H1 (cell line): Measurements from ENCODE around the gene CRKL. TPM values are rescaled to one million over a fixed set of nuclear protein-coding genes. Genes with fewer than 3 reads are reported as not detected.
A peak's percentile ranks its signal among the peaks of the same experiment; 100 is the strongest.

Experiments used
- CTCF ChIA-PET: fragments of 300-600 bp; sonication (Branson Sonifier 250); formaldehyde crosslinking; loops from one replicate; lab custom pipeline; 2021; ENCODE audit not compliant: partially characterized antibody; lab: Charles Lee
- POLR2A ChIA-PET: fragments of 300-600 bp; sonication (Branson Sonifier 250); formaldehyde crosslinking; loops from one replicate; lab custom pipeline; 2021; ENCODE audit warnings: inconsistent platforms; ENCODE audit not compliant: partially characterized antibody; lab: Charles Lee
- DNase-seq, 2 experiments: peaks; one replicate each; pipeline versions ENCODE4 v3.0.0 to v3.0.0-alpha.2; 2010 to 2022; ENCODE audit warnings: low spot score in 2 of 2, low read depth in 1 of 2, mixed read lengths in 1 of 2
- FAIRE-seq: peaks from 2 replicates; lab custom pipeline; 2011; peaks lifted over from hg19 to GRCh38; lab: Jason Lieb, UNC
- H2AFZ ChIP-seq: 2 replicates; pipeline ENCODE4 v1.8.1; 2012; ENCODE audit warnings: low read length, inconsistent platforms
- H2AK5ac ChIP-seq: 2 replicates; pipeline ENCODE4 v1.6.1; 2013; ENCODE audit warnings: low read depth, low read length
- H2BK120ac ChIP-seq: replicated peaks from 2 replicates; pipeline ENCODE3; 2013; ENCODE audit warnings: low read depth, low read length, inconsistent platforms
- H2BK12ac ChIP-seq: 2 replicates; pipeline ENCODE4 v1.6.1; 2013; ENCODE audit warnings: low read depth, low read length
- H2BK15ac ChIP-seq: 2 replicates; pipeline ENCODE4 v1.6.1; 2013; ENCODE audit warnings: low read length
- H2BK20ac ChIP-seq: 2 replicates; pipeline ENCODE4 v1.6.1; 2013; ENCODE audit warnings: low read length
- H2BK5ac ChIP-seq: 2 replicates; pipeline ENCODE4 v1.6.1; 2013; ENCODE audit warnings: low read depth, low read length
- H3K14ac ChIP-seq: 2 replicates; pipeline ENCODE4 v1.6.1; 2013; ENCODE audit warnings: inconsistent platforms; ENCODE audit not compliant: insufficient read length
- H3K18ac ChIP-seq: 2 replicates; pipeline ENCODE4 v1.6.1; 2013; ENCODE audit warnings: low read length; ENCODE audit errors: extremely low read depth
- H3K23ac ChIP-seq: 2 replicates; pipeline ENCODE4 v1.6.1; 2013; ENCODE audit warnings: inconsistent platforms; ENCODE audit not compliant: insufficient read length
- H3K23me2 ChIP-seq: 2 replicates; pipeline ENCODE4 v1.6.1; 2013; ENCODE audit warnings: low read depth, low read length
- H3K27ac ChIP-seq: 2 replicates; pipeline ENCODE4 v1.6.1; 2011; ENCODE audit warnings: low read depth, low read length, inconsistent platforms
- H3K27me3 ChIP-seq, 4 experiments: replicated peaks in 1 of 4; 1 replicate in 1 of 4; 2 replicates in 3 of 4; pipeline versions ENCODE4 v1.6.1 to v1.8.1; 2011 to 2013; ENCODE audit warnings: low read length in 3 of 4, mild to moderate bottlenecking in 3 of 4, inconsistent platforms in 2 of 4, mixed read lengths in 2 of 4, moderate library complexity in 1 of 4; ENCODE audit not compliant: control insufficient read depth in 3 of 4, insufficient read depth in 3 of 4; ENCODE audit errors: extremely low read depth in 1 of 4
- H3K36me3 ChIP-seq, 4 experiments: 2 replicates each; pipeline versions ENCODE4 v1.6.1 to v1.8.1; 2011 to 2013; ENCODE audit warnings: mild to moderate bottlenecking in 4 of 4, low read length in 3 of 4, moderate library complexity in 2 of 4, control low read depth in 1 of 4, inconsistent platforms in 1 of 4; ENCODE audit not compliant: insufficient read depth in 4 of 4, control insufficient read depth in 2 of 4
- H3K4ac ChIP-seq: replicated peaks from 2 replicates; pipeline ENCODE3; 2013; ENCODE audit warnings: low read length, low read depth, mixed read lengths, inconsistent platforms; ENCODE audit not compliant: insufficient read length
- H3K4me1 ChIP-seq, 4 experiments: replicated peaks in 1 of 4; 1 replicate in 1 of 4; 2 replicates in 3 of 4; pipeline versions ENCODE4 v1.6.1 to v1.8.1; 2011 to 2013; ENCODE audit warnings: low read length in 3 of 4, inconsistent platforms in 2 of 4, mixed read lengths in 1 of 4; ENCODE audit not compliant: insufficient read depth in 4 of 4, control insufficient read depth in 3 of 4
- H3K4me2 ChIP-seq, 2 experiments: 2 replicates each; pipeline versions ENCODE4 v1.6.1 to v1.8.1; 2011 to 2013; ENCODE audit warnings: low read depth in 2 of 2, low read length in 2 of 2, control low read depth in 1 of 2, inconsistent platforms in 1 of 2, mild to moderate bottlenecking in 1 of 2; ENCODE audit not compliant: insufficient read depth in 1 of 2
- H3K4me3 ChIP-seq, 4 experiments: fragments of 200-600, 300-600 bp in 1 of 4; sonication (generic), shearing (Covaris generic), sonication (Bioruptor Twin) in 1 of 4; 2 replicates each; pipeline versions ENCODE4 v1.5.1 to v1.8.1; 2011 to 2016; ENCODE audit warnings: low read length in 4 of 4, low read depth in 3 of 4, control low read depth in 2 of 4, inconsistent platforms in 2 of 4, mild to moderate bottlenecking in 2 of 4, mixed read lengths in 1 of 4, moderate library complexity in 1 of 4; ENCODE audit not compliant: insufficient read depth in 2 of 4; ENCODE audit errors: extremely low read depth in 1 of 4
- H3K56ac ChIP-seq: replicated peaks from 2 replicates; pipeline ENCODE3; 2013; ENCODE audit warnings: low read depth, mild to moderate bottlenecking, mixed read lengths, low read length, inconsistent platforms; ENCODE audit not compliant: insufficient read length
- H3K79me1 ChIP-seq: 2 replicates; pipeline ENCODE4 v1.6.1; 2013; ENCODE audit warnings: low read depth, low read length, control low read depth
- H3K79me2 ChIP-seq, 2 experiments: 2 replicates each; pipeline versions ENCODE4 v1.6.1 to v1.8.1; 2012 to 2013; ENCODE audit warnings: low read length in 2 of 2, mild to moderate bottlenecking in 2 of 2, inconsistent platforms in 1 of 2; ENCODE audit not compliant: insufficient read depth in 2 of 2, control insufficient read depth in 1 of 2
- H3K9ac ChIP-seq, 4 experiments: replicated peaks in 1 of 4; 1 replicate in 1 of 4; 2 replicates in 3 of 4; pipeline versions ENCODE4 v1.6.1 to v1.8.1; 2011 to 2013; ENCODE audit warnings: low read depth in 3 of 4, low read length in 3 of 4, control low read depth in 2 of 4, mild to moderate bottlenecking in 2 of 4, moderate library complexity in 2 of 4, inconsistent platforms in 1 of 4; ENCODE audit errors: extremely low read depth in 1 of 4
- H3K9me3 ChIP-seq, 2 experiments: 2 replicates each; pipeline versions ENCODE4 v1.6.1 to v1.8.1; 2012 to 2013; ENCODE audit warnings: mild to moderate bottlenecking in 2 of 2, moderate library complexity in 2 of 2, control low read depth in 1 of 2, inconsistent platforms in 1 of 2, low read depth in 1 of 2, low read length in 1 of 2, mixed read lengths in 1 of 2; ENCODE audit not compliant: insufficient read depth in 2 of 2
- H4K20me1 ChIP-seq, 2 experiments: replicated peaks in 1 of 2; 2 replicates each; pipeline versions ENCODE3 to v1.8.1; 2011 to 2013; ENCODE audit warnings: inconsistent platforms in 2 of 2, low read length in 2 of 2, mild to moderate bottlenecking in 1 of 2; ENCODE audit not compliant: insufficient read depth in 2 of 2, control insufficient read depth in 1 of 2
- H4K5ac ChIP-seq: 2 replicates; pipeline ENCODE4 v1.6.1; 2013; ENCODE audit warnings: low read length, low read depth, mixed read lengths, inconsistent platforms; ENCODE audit not compliant: insufficient read length
- H4K8ac ChIP-seq: 2 replicates; pipeline ENCODE4 v1.8.0; 2013; ENCODE audit warnings: mild to moderate bottlenecking, moderate library complexity, low read length, inconsistent platforms; ENCODE audit not compliant: insufficient read depth; ENCODE audit errors: extremely low read depth
- H4K91ac ChIP-seq: replicated peaks from 2 replicates; pipeline ENCODE3; 2013; ENCODE audit warnings: low read length, mixed read lengths, inconsistent platforms; ENCODE audit not compliant: insufficient read length
- CTBP2 ChIP-seq: IDR thresholded peaks from 2 replicates; pipeline ENCODE4 v1.7.0; 2011; ENCODE audit warnings: borderline replicate concordance, mild to moderate bottlenecking, moderate library complexity, mixed read lengths, low read length; ENCODE audit not compliant: insufficient read depth, insufficient read length
- HDAC2 ChIP-seq, 2 experiments: fragments of 300-600 bp in 1 of 2; sonication (generic) in 1 of 2; IDR thresholded peaks; 2 replicates each; pipeline ENCODE4 v1.6.1; 2011 to 2012; ENCODE audit warnings: low read depth in 2 of 2, low read length in 2 of 2, mild to moderate bottlenecking in 2 of 2, moderate library complexity in 2 of 2, borderline replicate concordance in 1 of 2, inconsistent platforms in 1 of 2
- NRF1 ChIP-seq: IDR thresholded peaks from 2 replicates; pipeline ENCODE4 v1.6.1; 2011; ENCODE audit warnings: mild to moderate bottlenecking, low read depth, low read length, improper control_type of control experiment
- PHF8 ChIP-seq: fragments of 200-600 bp; sonication (generic); conservative IDR thresholded peaks from 2 replicates; pipeline ENCODE4 v1.7.1; 2012; ENCODE audit warnings: low read depth, mild to moderate bottlenecking, inconsistent platforms, low read length, moderate library complexity
- SP2 ChIP-seq: IDR thresholded peaks from 2 replicates; pipeline ENCODE4 v1.6.1; 2012; ENCODE audit warnings: mild to moderate bottlenecking, low read length, inconsistent platforms
- TAF1 ChIP-seq: IDR thresholded peaks from 2 replicates; pipeline ENCODE4 v1.6.1; 2011; ENCODE audit warnings: mild to moderate bottlenecking, low read depth, low read length
- TEAD4 ChIP-seq: IDR thresholded peaks from 2 replicates; pipeline ENCODE4 v1.6.1; 2012; ENCODE audit warnings: low read depth, low read length, inconsistent platforms, mixed read lengths
- WGBS, 2 experiments: shearing (Covaris generic) in 1 of 2; methylation state at CpG; one replicate each; pipeline versions ENCODE4 v1.1.6 to v1.1.7; 2013 to 2015; ENCODE audit warnings: low lambda C conversion rate in 2 of 2, mixed read lengths in 2 of 2, inconsistent platforms in 1 of 2, low coverage in 1 of 2, missing lambda C conversion rate in 1 of 2; ENCODE audit not compliant: insufficient replicate concordance in 2 of 2, insufficient coverage in 1 of 2, insufficient read length in 1 of 2; ENCODE audit errors: extremely low coverage in 1 of 2, missing lambda C conversion rate in 1 of 2; 5-methylcytosine and 5-hydroxymethylcytosine counted together
- polyA plus RNA-seq, 7 experiments: library from polyadenylated mRNA; depleted of rRNA in 3 of 7; stranded (reverse) in 5 of 7; unstranded in 2 of 7; fragments of >200 nt in 5 of 7; fragments of 200-250 nt in 2 of 7; gene quantifications; 1 replicate in 5 of 7; 2 replicates in 1 of 7; 4 replicates in 1 of 7; pipeline versions ENCODE4 v1.2.1 to v1.2.3, GENCODE V29; 2011 to 2013; ENCODE audit warnings: missing spikeins in 2 of 7, mixed read lengths in 2 of 7
- total RNA-seq: library from RNA; stranded (reverse); fragmentation: NEBNext Ultra II Directional; extraction: Animal tissue kit (Norgen Biotek cat#: 25700); gene quantifications from 2 replicates; pipeline ENCODE4 v1.2.1, GENCODE V29; 2021

CRKL gene
- total and polyA plus RNA-seq, 2 of the 8 experiments (the other 6 are each of a cell fraction or from before 2014, with no cell fraction given), result 34.5 to 94.5 TPM

DNA sequence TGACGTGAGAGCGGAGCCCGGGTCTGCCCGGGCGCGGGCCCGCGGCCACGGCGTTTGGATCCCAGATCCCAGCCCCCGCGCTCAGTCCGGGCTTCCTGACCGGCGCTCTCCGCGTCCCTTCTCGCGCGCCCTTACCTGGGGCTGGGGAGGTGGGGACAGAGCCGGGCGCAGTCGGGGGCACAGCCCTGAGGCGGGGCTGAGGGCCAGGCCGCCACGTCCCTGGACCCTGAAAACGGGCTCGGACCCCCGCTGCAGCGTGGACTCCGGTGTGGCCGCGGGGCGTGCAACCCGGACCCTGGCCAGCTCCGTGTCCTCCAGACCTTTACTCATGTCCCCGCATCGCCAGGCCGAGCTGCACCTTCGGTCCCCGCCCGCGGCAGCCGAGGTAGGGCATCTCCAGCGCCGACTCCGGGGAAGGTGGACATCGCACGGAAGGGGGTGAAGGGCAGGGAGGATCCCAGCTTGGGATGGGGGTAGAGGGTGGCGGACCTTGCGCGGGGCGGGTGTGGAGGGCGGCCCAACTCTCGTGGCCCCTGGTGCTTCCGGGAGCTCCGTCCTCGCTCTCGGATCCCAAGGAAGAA is 40.0 kb downstream of the CRKL start:
- Histone ChIP-seq H3K18ac (peak overlapping the region; percentile 78), H3K27me3 (peaks cover 0 to 7% (median 3%) of the 10 kb centered on the region in 4 experiments; a peak in 4 of 7 replicates), H2AFZ (peak overlapping the region; percentile 34; the same call in 1 of the 2 replicates), H3K9me3 (no peaks in the 10 kb centered on the region), H2BK120ac (no peak overlapping the region), H4K8ac (peak overlapping the region; percentile 62; the same call in 1 of the 2 replicates), H3K79me2 (0 out of 4 replicates have a peak, but pooled peaks cover 0 to 2% of the 10 kb centered on the region in 2 experiments), H3K14ac (no peak overlapping the region), H3K4me3 (peak overlapping the region; percentile 68 to 79 (median 74)), H3K27ac (no peak overlapping the region), H2BK15ac (no peak overlapping the region), H3K4me2 (peak overlapping the region; percentile 88 to 95), H3K36me3 (peaks cover 3 to 13% (median 6%) of the 10 kb centered on the region in 4 experiments; a peak in 7 of 8 replicates), H4K20me1 (peaks cover 4 to 15% of the 10 kb centered on the region in 2 experiments), H2AK5ac (no peak overlapping the region), H3K23ac (no peak overlapping the region), H4K5ac (no peak overlapping the region), H3K4ac (no peak overlapping the region), H2BK20ac (no peak overlapping the region), H2BK5ac (peak overlapping the region; percentile 66; the same call in 1 of the 2 replicates), H3K23me2 (peaks cover 12% of the 10 kb centered on the region), H2BK12ac (peak overlapping the region; percentile 87; the same call in 1 of the 2 replicates), H3K79me1 (peaks cover 8% of the 10 kb centered on the region; the same call in 1 of the 2 replicates), H3K4me1 (peaks cover 0 to 9% (median 5%) of the 10 kb centered on the region in 4 experiments; a peak in 6 of 7 replicates), H3K9ac (peak overlapping the region in 2 of 4 experiments; percentile 34 to 41; a peak in 4 of 7 replicates), H4K91ac (peak overlapping the region; percentile 20), H3K56ac (peak overlapping the region; percentile 6)
- FAIRE-seq (no peak), DNase-seq (peak in 1 of 2 experiments; percentile 78)
- WGBS, 2 experiments, result 2% methylated on average over 42 of the region's 59 CpGs; no CpG with 5 or more reads in 1 of the 2 experiments
- CTCF ChIA-PET, result interaction anchor here (0.6 to 13.5 kb wide), 12 partner anchors 9 to 156 kb away, joined by 3 to 115 read pairs (median 4); partner anchors contain the start of gene AIFM3
- POLR2A ChIA-PET, result interaction anchor here (1.3 to 2.2 kb wide), 6 partner anchors 10 to 215 kb away, joined by 4 to 7 read pairs (median 5); partner anchors contain the start of genes AIFM3, CRKL and LZTR1
- no peak for TF ChIP-seq TEAD4
- no peak for TF ChIP-seq CTBP2
- no peak; the same call in 1 of the 2 replicates for TF ChIP-seq PHF8
- no peak for TF ChIP-seq SP2
- TF ChIP-seq HDAC2 (IDR thresholded peaks at IDR 0.05; ENCODE audit: borderline replicate concordance in 1 of 2, low read depth in 2 of 2, low read length in 2 of 2), result no peak
- TF ChIP-seq NRF1, result no peak
- no peak for TF ChIP-seq TAF1
